ENCODE results near the gene KCTD13. TPM values are rescaled to one million over a fixed set of nuclear protein-coding genes. Genes with fewer than 3 reads are reported as not detected.

The KCTD13 gene
- total RNA-seq, 4 donors from 2014 or later = 14.4 to 25.7 (median 18.8) TPM

- TF ChIP-seq, protein P1, sequence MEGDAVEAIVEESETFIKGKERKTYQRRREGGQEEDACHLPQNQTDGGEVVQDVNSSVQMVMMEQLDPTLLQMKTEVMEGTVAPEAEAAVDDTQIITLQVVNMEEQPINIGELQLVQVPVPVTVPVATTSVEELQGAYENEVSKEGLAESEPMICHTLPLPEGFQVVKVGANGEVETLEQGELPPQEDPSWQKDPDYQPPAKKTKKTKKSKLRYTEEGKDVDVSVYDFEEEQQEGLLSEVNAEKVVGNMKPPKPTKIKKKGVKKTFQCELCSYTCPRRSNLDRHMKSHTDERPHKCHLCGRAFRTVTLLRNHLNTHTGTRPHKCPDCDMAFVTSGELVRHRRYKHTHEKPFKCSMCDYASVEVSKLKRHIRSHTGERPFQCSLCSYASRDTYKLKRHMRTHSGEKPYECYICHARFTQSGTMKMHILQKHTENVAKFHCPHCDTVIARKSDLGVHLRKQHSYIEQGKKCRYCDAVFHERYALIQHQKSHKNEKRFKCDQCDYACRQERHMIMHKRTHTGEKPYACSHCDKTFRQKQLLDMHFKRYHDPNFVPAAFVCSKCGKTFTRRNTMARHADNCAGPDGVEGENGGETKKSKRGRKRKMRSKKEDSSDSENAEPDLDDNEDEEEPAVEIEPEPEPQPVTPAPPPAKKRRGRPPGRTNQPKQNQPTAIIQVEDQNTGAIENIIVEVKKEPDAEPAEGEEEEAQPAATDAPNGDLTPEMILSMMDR (IDR thresholded peaks at IDR 0.05) = no peak
- TF ChIP-seq POLR2A (IDR thresholded peaks at IDR 0.05; ENCODE audit: low read depth) (no peak), EP300 (IDR thresholded peaks at IDR 0.05) (no peak), POLR2AphosphoS5 (IDR thresholded peaks at IDR 0.05) (no peak)
- WGBS = 100% methylated on average over 4 of the region's 4 CpGs
- no peak for DNase-seq (ENCODE audit: extremely low spot score)
- Histone ChIP-seq H3K27ac (replicated peaks in 1 of 4) (no peak overlapping the region), H3K4me3 (no peak overlapping the region), H3K9me3 (no peaks in the 10 kb centered on the region), H3K27me3 (no peaks in the 10 kb centered on the region), H3K4me1 (peaks cover 5 to 20% (median 14%) of the 10 kb centered on the region in 4 donors), H3K36me3 (peaks cover 4 to 76% (median 46%) of the 10 kb centered on the region in 4 donors)
- intact Hi-C loops (cut with DNase I) = no loop called here
These were observed 42.2 kb upstream of the KCTD13 start for GRCh38 chr16:29968205-29968604.

GRCh38 chr16:29963021-29963743 lies 37.2 kb upstream of the KCTD13 start:
- Histone ChIP-seq H3K9me3 (no peaks in the 10 kb centered on the region), H3K36me3 (peaks cover 0 to 40% (median 11%) of the 10 kb centered on the region in 4 donors), H3K27me3 (no peaks in the 10 kb centered on the region), H3K4me1 (peaks cover 8 to 34% (median 25%) of the 10 kb centered on the region in 4 donors), H3K27ac (replicated peaks in 1 of 4) (peak overlapping the region; percentile 92 to 95 (median 94)), H3K4me3 (peak overlapping the region; percentile 73 to 95 (median 80))
- intact Hi-C loops (cut with DNase I) = loop anchor here (5.0 kb wide), 1 partner anchor 36 kb away; the partner anchor contains the start of gene KCTD13
- DNase-seq (ENCODE audit: extremely low spot score) = no peak
- WGBS = 84% methylated on average over 14 of the region's 14 CpGs
- TF ChIP-seq POLR2AphosphoS5 (IDR thresholded peaks at IDR 0.05) = no peak
- no peak for TF ChIP-seq POLR2A (IDR thresholded peaks at IDR 0.05; ENCODE audit: low read depth)
- TF ChIP-seq, protein P1 (IDR thresholded peaks at IDR 0.05) = no peak
- no peak for TF ChIP-seq EP300 (IDR thresholded peaks at IDR 0.05)

GRCh38 chr16:29962344-29962994 lies 36.4 kb upstream of the KCTD13 start:
- H3K9me3 ChIP-seq = no peaks in the 10 kb centered on the region
- peaks cover 0 to 33% (median 6%) of the 10 kb centered on the region in 4 donors for H3K36me3 ChIP-seq
- H3K4me1 ChIP-seq = peaks cover 8 to 34% (median 25%) of the 10 kb centered on the region in 4 donors
- DNase-seq (ENCODE audit: extremely low spot score) = no peak
- intact Hi-C loops (cut with DNase I) = loop anchor here (5.0 kb wide), 1 partner anchor 35 kb away; the partner anchor contains the start of gene KCTD13
- H3K4me3 ChIP-seq = peak overlapping the region; percentile 73 to 95 (median 80)
- 4% methylated on average over 17 of the region's 18 CpGs for WGBS
- H3K27ac ChIP-seq (replicated peaks in 1 of 4) = peak overlapping the region; percentile 92 to 95 (median 94)
- TF ChIP-seq POLR2A (IDR thresholded peaks at IDR 0.05; ENCODE audit: low read depth) (no peak), EP300 (IDR thresholded peaks at IDR 0.05) (no peak), POLR2AphosphoS5 (IDR thresholded peaks at IDR 0.05) (no peak)
- TF ChIP-seq, protein P1 (IDR thresholded peaks at IDR 0.05) = no peak
- no peaks in the 10 kb centered on the region for H3K27me3 ChIP-seq

DNA sequence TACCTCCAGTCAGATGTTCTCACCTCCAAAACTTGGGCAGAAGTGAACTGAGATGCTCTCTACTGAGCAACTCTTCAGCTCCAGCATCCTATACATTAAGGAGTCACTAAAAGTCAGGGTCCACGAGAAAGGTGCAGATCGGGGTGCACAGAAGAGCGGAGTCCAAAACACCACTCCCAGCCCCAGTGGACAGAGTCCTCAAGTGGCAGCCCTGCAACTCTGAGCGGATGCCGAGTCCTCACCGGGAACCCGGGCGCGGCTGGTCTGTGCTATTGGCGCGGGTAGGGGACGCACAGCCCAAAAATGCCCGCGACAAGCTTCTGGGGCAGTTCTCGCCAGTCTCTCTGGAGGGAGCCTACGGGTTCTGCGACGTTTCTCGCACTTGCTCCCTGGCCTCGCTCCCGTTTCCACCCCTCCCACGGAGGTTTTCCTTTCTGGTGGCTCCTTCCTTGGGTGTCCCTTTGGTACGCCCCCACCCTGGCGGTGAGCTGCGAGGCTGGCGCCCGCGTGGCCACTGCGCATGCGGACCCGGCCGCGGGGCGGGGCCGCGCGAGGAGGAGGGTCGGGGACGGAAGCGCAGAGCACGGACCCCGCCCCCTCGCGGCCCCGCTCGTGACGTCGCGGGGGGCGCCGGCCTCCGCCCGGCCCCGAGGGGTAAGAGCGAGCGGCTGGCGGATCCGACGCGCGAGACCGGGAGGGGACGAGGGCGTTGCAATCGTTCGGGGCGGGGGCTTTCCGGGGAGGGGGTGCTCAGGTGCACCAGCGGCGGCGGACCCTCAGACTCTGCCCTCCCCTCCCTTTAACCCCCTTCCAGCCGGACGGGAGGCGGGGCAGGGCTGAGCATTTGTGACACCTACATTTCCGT lies 35.7 kb upstream of the KCTD13 start, which contains the start of gene TMEM219:
TSS of gene TMEM219 (plus strand) at position 601 of the 865 bp plus-strand sequence. CDS start 1,065 bp downstream, outside the sequence.
- TF ChIP-seq POLR2AphosphoS5 (IDR thresholded peaks at IDR 0.05) (peak; percentile 78 to 90), POLR2A (IDR thresholded peaks at IDR 0.05; ENCODE audit: low read depth) (peak; percentile 26), EP300 (IDR thresholded peaks at IDR 0.05) (no peak)
- TF ChIP-seq, protein P1 (IDR thresholded peaks at IDR 0.05) = peak; percentile 33 to 59 (median 59)
- H3K36me3 ChIP-seq = peaks cover 0 to 26% (median 6%) of the 10 kb centered on the region in 4 donors
- intact Hi-C loops (cut with DNase I) = loop anchor here (5.0 kb wide), 1 partner anchor 34 kb away; the partner anchor contains the start of gene KCTD13
- H3K4me1 ChIP-seq = peaks cover 8 to 34% (median 25%) of the 10 kb centered on the region in 4 donors
- under 1% methylated on average over 45 of the region's 75 CpGs for WGBS
- H3K27me3 ChIP-seq = no peaks in the 10 kb centered on the region
- H3K27ac ChIP-seq (replicated peaks in 1 of 4) = peak within 1 kb of the TSS; percentile 92 to 95 (median 94)
- H3K9me3 ChIP-seq = no peaks in the 10 kb centered on the region
- peak within 1 kb of the TSS; percentile 73 to 95 (median 80) for H3K4me3 ChIP-seq
- DNase-seq (ENCODE audit: extremely low spot score) = peak; percentile 96
